Globus pallidus (tissue), 1 donor: ENCODE results near the gene ETV3L.

Source experiments
- DNase-seq: peaks from one replicate; pipeline ENCODE4 v3.0.0-alpha.2; 2015; ENCODE audit warnings: low spot score

ETV3L gene

DNA sequence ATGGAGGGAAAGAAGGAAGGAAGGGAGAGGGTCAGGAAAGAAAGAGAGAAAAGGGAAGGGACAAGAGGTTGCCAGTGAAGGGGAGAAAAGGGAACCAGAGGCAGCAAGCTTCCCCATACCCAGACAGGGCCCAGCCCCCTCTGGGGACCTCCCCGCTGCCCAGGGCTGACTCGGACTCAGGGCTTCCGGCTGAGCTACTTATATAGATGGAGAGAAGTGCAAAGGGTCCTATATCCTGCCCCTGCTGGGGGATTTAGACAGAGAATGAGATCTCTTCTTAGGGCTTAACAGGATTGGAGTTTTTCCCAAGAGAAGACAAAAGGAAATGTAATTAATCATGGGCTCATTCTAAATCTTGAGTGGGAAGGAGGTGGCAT, at the start of gene ETV3L:
Gene ETV3L, minus strand, starts transcription at position 176 of the 377 bp plus-strand sequence. CDS start 285 bp downstream, outside the sequence.
- DNase-seq, result peak; percentile 9

DNA sequence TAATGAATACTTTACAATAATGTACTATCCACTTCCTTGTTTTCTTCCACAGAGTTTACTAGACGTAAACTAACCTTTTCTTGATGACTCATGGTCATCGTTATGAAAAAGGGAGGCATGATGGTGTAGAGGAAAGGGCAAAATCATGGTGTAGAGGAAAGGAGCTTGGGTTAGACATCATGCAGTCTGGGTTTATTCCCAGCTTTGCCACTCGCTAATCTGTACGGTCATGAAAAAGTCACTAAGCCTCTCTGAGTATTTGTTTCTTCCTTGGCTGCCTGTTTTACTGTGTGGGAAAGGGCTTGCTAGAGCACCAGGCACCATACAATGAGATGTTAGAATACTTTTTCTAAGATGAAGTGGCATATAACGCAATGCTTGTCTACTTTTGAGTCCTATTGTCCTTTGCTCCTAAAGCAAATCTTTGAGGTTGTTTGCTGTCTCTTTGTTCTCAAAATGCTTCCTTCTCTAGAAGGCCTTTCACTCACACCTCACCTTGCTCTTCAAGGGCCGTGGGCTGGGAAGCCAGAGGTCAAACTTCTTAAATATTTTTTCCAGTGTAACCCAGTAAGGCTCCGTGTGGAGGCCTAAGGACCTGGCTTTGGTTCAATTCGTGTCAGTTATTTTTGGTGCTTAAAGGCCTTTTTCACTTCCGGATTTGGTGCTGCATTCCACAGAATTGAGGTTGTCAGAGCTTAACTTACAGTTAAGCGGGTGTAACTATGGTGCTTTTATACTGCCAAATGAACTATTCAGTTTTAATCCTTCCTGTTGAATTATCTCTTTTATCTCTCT, 48.5 kb upstream of the ETV3L start:
- peak; percentile 46 for DNase-seq

DNA sequence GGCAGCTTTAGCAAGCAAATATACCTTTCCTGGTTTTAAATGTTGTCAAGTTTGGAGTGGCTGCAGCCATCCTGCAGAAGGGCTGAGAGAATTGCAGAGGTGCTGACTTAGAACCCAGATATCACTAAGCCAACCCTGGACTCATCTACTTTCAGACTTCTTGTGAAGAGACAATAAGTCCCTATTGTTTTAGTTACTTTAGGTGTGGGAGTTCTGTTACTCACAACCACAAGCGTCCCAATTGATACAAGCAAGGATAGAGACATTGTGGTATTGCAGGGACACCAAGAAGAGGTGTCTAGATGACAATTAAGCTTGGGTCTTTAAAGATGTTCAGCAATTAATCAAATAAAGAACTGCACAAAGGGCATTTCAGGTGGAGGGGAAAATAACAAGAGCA, 47.4 kb upstream of the ETV3L start:
- no peak for DNase-seq

DNA sequence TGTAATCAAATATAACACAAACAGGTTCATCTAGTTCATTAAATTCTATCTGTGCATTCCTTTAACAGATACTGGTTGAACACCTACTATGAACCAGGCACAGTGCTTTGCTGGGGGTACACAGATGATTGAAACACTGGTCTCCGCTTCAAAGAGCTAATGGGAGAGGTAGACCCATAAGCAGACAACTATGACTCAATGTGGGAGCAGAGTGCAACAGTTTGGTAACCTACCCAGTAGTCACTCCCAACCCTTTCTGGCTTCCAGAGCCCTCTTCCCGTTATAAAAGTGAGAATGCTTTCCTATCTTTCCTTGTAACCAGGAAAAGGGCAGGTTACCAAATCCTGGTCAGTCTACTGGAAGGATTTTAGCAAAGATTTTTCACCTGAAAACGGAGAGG, 46.6 kb upstream of the ETV3L start:
- DNase-seq, result no peak

DNA sequence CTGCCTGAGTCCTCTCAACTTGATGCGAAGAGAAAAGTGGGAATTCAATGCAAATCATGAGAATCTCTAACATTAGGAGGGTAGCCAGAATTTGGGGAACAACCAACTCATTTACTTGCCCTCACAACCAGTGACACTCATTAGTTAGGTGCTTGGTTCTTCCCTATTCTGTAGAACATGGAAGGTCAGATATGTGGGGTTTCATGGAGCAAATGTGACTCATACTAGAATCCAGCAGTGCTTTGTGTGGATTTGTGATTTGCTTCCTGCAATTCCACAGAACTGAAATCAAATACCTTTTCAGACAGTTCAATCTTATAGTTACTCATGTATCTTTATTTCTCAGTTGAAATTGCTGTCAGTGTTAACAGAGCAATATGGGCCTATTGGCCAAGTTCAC, 45.5 kb upstream of the ETV3L start:
- no peak for DNase-seq

DNA sequence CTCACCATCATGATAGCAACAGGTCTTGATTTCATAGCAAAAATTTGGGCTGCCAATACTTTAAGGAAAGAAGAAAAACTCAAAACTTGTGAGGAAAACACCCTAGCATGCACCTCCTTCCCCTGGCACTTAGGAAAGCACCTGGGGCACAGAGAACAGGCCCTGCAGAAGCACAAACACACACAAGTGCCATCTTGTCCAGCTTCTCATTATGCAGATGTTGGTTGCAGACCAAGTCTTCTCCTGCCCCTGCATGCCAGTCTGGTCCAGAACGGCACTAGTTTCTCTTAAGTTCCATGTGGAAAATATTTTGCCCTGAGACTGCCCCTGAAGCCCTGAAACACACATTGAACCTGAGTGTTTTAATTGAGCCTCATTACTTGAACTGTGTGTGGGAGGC, 44.9 kb upstream of the ETV3L start:
- no peak for DNase-seq

DNA sequence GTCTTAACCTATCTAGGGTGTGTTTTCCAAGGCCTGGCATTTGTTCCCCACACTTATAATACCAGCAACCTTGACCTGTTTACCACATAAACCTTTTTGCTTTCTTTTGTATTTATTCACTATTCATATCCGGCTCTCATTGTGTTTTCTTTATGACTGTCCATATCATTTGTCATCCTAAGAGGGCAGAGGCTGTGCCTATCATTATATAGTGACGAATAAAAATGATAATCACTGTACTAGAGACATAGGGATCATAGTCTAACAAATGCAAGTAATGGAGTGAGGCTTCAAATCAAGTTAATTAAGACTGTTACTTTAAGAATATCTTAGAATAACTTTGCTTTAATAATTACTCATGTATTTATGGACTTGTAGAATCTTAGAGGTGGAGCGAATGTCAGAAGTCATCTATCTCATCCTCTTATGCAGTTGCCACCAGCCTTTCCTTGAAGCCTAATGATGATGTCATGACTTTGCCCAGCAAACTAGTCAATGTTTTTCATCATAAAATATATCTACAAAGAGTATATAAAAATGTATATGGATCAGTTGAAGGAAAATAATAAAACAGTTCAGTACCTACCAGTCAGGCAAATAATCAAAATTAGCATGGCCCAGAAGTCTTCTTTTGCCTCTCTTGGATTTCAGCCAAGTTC, 43.3 kb upstream of the ETV3L start:
- no peak for DNase-seq

DNA sequence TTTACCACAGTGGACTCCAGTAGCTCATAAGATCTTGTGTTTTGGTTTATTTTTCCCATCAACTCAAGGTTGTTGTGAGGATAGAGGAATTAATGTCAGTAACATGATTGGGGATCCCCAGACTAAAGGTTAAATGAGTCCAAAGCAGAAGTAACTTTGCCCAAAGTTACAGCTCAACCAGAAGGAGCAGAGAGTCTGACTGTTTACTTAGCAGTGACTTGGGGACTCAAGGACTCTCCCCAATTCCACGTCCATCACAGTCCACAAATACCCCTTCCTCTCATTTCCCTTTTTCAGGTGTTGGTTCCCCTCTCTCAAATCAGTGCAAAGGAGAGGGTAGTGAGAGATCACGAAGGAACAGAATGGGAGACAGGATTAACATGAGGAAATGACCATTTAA, 42.6 kb upstream of the ETV3L start:
- DNase-seq, result peak; percentile 7

DNA sequence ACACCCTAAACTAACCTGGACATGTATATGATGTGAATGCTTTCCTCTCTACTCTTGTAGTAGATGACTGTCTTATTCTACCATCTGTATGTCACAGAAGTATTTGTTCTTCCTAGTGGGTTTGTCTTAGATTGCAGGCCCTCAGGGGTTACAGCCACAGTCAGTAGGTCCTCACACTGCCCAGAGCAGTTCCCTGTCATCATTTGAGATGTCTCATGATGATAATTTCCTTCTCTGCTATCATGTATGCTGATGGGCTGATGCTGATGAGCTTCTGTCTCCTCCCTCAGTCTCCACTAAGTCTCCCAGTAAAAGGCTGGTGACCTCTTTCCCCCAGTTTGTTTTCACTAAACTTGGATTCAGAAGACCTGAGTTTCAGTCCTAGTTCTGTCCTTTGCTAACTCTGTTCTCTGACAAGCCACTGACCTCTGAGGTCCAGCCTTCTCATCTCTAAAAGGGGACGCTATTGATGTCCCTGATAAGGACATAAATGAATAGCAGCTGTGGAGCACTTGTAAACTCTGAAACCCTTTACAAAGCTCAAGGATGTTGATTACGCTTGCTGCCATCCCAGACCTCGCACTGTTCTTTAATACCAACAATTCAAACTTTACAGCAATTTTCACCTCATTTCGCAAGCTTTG, 41.7 kb upstream of the ETV3L start:
- no peak for DNase-seq

DNA sequence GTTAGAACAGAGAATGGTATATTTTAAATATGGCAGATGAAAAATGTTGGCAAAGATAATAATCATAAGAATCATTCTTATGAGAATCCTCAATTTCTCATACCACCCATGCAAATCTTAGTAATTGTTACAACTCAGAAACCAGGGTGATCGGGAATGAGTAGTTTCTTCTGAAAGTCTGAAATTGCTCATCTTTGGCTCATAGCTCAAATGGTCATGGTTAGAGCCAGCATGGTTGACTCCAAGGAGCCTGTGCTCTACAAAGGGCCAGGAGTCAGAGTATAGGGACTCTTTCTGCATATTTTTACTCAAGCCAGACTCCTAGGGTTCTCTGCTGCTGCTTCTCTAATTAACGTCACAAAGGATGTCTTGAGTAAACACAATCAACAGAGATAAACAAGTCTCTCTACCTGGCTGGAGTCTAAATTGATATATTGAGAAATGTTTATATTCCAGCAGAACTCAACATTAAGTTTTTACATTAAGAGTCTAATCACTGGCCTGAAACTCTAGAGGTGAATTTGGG, 40.5 kb upstream of the ETV3L start:
- DNase-seq, result no peak

DNA sequence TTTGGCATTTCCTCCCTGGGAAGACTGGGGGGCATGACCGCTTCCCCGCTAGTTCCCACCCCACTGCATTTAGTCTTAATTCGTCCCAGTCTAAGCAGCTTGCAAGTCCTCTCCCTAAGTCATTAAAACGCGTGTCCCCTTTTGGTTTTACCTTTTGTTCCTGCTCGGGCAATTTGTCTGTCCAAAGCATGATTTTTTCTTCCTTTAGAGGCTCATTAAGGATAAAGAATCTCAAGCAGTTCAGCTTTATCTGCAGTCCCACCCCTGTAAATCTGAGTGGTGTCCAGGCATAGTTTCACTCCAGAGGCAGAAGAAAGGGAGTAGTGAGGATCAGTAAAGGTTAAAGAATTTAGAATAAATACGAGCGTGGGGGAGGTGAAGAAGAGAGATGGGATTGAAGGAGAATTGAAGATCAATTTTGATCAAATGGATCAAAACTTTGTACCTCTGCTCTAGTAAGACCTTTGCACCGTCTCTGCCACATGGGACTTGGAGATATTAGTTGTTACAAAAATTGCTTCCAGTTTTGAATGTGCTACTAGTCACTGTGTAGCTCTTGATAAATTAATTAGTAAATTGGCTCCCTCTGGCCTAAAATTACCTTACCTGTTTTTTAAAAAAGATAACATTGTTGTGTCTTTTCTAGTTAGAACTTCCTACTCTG, 39.6 kb upstream of the ETV3L start:
- no peak for DNase-seq

DNA sequence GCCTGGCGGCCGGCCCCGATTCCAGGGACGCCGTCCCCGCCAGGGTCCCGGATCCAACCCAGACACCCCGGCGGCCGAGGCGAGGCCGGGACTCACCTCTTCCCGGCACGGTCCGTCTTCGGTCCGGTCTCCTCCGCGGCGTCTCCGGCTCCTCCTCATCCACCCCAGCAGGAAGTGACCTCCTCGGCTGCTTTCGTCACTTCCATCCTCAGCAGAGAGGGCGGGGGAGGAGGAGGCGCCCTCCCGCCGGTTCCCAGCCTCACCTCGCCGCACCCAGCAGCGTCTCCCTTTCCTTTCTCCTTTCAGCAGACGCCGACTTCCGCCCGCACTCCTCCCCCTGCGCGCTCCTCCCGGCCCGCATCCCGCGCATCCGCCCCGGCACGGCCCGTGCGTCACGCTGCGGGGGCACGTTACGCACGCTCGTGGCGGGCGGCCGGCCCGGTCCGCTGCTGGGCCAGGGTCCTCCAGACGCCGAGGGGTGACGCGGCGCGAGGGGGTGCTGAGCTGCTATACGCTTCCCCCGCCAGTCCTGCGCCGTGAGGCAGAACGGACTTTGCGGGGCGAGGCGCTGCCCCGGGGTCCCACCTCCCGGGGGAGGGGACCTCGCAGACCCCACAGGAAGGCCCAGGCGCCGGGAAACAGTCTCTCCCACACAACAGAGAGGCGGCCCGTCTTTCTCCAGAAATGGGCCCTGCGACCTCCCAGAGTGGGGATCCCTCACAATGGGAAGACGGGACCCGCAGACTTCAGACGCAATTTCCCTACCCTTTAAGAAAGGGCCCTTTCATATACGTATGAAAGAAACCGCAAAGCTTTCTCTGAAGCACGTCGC, 38.8 kb upstream of the ETV3L start, which contains the start of gene ETV3:
Gene ETV3, minus strand, starts transcription at position 176 of the 832 bp plus-strand sequence. CDS start 2,043 bp downstream, outside the sequence.
- DNase-seq, result peak; percentile 87

DNA sequence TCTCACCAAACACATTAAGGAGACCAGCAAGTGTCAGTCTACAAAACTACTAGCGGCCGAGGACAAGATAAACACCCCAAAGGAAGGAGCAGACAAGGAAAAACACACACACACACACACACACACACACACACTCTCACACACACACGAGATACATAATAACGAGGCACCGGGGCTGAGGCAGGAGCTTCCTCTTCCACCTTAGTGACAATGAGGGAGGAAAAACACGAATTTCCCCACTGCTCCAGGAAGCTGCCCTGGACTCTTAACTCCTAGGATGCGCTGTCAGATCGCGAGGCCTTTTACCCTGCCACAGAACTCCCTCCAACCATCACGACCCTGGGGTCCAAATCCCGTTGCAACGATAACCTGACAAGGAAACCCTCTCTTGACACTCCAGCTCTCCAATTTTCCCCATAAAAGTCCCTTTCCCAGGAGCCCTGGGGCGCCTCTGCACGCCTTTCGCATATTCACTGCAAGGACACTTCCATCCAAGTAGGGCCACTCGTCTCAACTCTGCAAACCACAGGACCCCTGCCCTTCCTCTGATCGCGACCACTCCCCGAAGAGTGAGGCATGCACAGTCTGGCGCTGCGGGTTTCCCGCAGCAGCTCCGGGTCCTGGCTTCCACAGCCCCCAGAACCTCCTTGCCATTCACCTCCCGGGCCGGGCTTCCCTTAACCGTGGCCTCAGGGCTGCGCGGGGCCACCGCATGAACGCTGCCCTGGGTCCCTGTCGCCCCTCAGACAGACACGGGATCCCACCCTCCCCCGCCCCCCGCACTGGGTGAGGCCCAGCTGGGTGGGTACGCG, 38.0 kb upstream of the ETV3L start:
- no peak for DNase-seq

DNA sequence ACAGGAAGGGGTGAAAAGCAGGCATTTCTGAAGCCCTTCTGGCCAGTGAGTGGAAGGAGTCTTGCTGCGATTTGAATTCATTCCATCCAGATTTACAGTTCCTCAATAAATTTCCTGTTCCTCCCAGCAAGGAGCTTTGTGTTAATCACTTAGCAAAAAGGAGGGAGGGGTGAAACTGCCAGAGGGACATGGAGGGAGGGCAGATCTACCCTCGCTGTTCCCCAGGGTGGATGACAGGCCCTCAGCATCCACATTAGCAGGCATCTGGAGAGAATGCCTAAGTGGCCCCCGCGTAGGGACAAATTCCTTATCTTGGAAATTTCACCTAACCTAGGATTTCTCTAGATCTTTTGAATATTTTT, 37.4 kb upstream of the ETV3L start:
- no peak for DNase-seq

DNA sequence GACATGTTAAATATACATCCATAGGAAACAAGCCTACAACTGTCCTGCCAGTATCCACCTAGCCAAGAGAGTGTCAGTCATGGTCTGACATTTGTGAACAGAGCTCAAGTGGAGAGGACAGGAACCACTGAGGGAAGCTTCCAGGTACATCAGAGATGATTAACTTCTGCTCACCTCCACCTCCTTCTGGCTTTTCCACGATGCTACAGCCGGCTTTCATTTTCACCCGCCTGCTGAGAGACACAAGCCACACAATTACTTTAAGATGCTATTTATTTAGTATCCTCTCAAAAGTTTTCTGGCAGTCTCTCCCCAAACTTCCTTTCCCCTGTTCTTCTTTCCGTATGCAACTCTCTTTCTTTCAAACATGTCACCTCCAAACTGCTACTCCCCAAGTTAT, 36.5 kb upstream of the ETV3L start:
- no peak for DNase-seq

DNA sequence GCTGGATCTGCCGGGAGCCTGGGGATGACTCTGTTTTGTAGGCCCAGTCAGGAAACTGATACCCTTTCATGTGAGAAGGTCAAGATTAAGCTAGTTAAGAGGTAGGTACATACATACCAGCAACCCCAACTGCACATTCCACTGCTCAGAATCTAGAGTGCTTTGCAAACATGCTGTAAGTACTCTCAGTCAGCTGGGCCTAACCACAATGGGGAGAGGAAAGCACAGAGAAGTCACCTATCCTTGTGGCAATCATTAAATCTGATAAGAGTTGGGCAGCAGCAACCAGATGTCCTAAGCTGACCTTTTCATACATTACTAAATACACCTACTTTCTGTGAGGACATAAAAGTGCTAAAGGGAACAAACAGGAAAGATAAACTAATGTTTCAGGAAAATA, 36.0 kb upstream of the ETV3L start:
- no peak for DNase-seq

DNA sequence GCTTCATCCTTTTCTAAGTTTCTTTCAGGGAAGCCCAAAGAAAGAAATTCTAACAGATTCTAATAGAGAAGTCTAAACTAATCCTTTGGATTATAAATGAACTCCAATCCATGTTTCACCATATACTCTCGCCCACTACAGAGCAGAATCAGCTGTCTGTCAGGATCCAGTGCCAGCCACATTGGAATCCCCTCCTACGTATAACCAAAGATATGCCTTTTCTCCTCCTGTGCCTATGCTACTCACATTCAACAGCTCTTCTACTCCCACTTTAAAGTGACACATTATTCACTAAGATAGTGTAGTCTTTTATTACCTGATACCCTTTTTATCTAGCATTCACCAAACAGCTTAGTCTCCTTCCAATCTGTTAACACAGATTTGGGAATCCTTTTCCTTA, 35.5 kb upstream of the ETV3L start:
- no peak for DNase-seq

DNA sequence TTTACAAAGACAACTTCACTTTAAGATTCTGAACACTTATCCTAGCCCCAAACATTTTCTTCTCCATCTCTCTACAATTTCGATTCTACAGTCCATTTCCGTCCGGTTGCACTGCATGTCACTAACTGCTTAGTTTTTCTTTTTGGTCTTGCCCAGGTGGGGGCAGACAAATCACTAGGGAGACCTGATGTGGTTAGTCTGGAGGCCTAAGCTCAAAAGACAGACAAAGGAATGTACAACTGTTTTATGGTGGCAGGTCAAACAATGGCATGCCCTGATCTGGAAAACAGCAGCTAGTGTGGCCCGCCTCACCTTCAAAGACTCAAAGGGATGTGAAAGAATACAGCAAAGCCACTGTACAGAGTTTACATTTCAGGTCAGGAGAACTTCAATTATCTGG, 34.8 kb upstream of the ETV3L start:
- no peak for DNase-seq

DNA sequence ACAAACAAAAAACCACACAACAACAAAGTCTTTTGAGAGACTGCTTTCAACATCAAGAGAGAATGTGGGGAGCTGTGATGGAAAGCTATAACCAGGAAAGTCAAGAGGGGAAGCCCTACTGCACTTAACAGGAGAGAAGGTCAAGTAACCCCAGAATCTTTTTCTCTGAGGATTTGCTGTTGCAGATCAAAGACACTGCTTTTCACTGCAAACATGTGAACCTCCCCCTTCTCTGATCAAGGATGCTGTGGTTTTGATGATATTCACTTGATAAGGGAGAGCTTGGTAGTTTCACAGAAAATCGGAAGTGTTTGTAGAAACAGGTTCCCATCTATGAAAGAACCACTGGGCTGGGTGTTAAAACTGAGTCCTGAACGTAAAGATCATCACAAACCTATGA, 33.8 kb upstream of the ETV3L start:
- DNase-seq, result no peak

DNA sequence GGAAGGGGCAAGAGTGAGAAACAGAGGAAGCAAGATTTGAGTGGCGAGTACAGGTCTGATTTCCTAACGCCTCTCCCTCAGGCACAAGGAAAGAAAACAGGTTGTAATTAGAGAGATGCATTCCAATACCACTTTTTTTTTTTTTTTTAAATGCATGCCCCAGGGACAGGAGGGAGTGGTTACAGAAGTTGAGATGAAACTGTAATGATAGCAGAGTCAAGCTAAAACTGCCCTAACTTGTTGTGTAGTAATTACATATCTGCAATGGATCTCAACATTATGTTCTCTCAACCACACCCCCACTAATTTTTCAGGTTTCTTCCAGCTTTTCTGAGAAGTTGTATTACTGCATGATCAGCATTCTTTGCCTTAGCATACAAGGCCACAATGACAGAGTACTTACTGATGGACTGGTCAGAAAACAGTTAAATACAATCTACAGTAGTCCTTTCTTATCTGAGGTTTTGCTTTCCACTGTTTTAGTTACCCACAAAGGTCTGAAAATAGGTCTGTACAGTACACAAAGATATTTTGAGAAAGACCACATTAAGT, 33.1 kb upstream of the ETV3L start:
- no peak for DNase-seq
